ENCODE results near the gene GOLGA6L7. TPM values are rescaled to one million over a fixed set of nuclear protein-coding genes. Genes with fewer than 3 reads are reported as not detected.
A peak's percentile ranks its signal among the peaks of the same experiment; 100 is the strongest.
"Not testable (repeated sequence)": the region's sequence is repeated elsewhere in the genome, so short reads cannot be mapped to it uniquely, and the experiment has no call there.

The GOLGA6L7 gene
- total and polyA plus RNA-seq, 9 donors, result 0.06 to 0.28 (median 0.15) TPM; not detected in 2

GRCh38 chr15:28890291-28890690 lies 41.8 kb upstream of the GOLGA6L7 start:
- Histone ChIP-seq H3K4me1 (ENCODE audit: control insufficient read depth, insufficient read depth, low read length) (peaks cover 15% of the 10 kb centered on the region), H3K27me3 (ENCODE audit: control insufficient read depth, insufficient read depth, low read length) (peaks cover 12% of the 10 kb centered on the region)
- WGBS (ENCODE audit: insufficient coverage), result 63% methylated on average over 2 of the region's 4 CpGs
- not testable (repeated sequence) for H3K4me3 ChIP-seq (ENCODE audit: low read length); H3K36me3 ChIP-seq (ENCODE audit: control insufficient read depth, insufficient read depth, low read length); DNase-seq; H3K27ac ChIP-seq (ENCODE audit: low read length); H3K9me3 ChIP-seq (replicated peaks; ENCODE audit: control insufficient read depth, low read depth, low read length)

DNA sequence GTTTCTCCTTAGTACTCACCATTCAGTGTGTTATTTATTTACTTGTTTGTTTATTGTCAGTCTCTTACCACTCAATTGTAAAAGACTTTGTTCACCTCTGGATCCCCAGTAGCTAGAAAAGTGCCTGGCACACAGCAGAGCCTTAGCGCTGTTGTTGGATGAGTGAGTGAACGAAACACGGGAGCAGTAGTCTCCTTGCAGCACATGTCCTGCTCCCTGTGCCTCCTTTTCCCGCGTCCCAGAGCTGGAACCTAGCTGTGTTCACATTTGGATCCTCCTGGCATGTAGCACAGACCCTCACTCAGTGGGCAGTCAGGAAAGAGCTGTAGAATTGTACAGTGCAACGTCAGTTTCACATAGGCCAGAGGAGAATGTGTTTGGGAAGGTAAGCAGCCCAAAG lies 41.4 kb upstream of the GOLGA6L7 start:
- WGBS (ENCODE audit: insufficient coverage), result 91% methylated on average over 5 of the region's 6 CpGs
- not testable (repeated sequence) for DNase-seq; H3K36me3 ChIP-seq (ENCODE audit: control insufficient read depth, insufficient read depth, low read length); H3K4me3 ChIP-seq (ENCODE audit: low read length); H3K27ac ChIP-seq (ENCODE audit: low read length); H3K9me3 ChIP-seq (replicated peaks; ENCODE audit: control insufficient read depth, low read depth, low read length)
- peaks cover 16% of the 10 kb centered on the region for H3K4me1 ChIP-seq (ENCODE audit: control insufficient read depth, insufficient read depth, low read length)
- peaks cover 16% of the 10 kb centered on the region for H3K27me3 ChIP-seq (ENCODE audit: control insufficient read depth, insufficient read depth, low read length)

GRCh38 chr15:28889346-28889745 lies 40.9 kb upstream of the GOLGA6L7 start:
- Histone ChIP-seq H3K27ac (ENCODE audit: low read length) (no peak overlapping the region), H3K4me1 (ENCODE audit: control insufficient read depth, insufficient read depth, low read length) (peaks cover 16% of the 10 kb centered on the region), H3K27me3 (ENCODE audit: control insufficient read depth, insufficient read depth, low read length) (peaks cover 20% of the 10 kb centered on the region), H3K36me3 (ENCODE audit: control insufficient read depth, insufficient read depth, low read length) (no peaks in the 10 kb centered on the region), H3K4me3 (ENCODE audit: low read length) (no peak overlapping the region), H3K9me3 (replicated peaks; ENCODE audit: control insufficient read depth, low read depth, low read length) (no peaks in the 10 kb centered on the region)
- no peak for DNase-seq
- WGBS (ENCODE audit: insufficient coverage), result 88% methylated on average over 3 of the region's 3 CpGs

DNA sequence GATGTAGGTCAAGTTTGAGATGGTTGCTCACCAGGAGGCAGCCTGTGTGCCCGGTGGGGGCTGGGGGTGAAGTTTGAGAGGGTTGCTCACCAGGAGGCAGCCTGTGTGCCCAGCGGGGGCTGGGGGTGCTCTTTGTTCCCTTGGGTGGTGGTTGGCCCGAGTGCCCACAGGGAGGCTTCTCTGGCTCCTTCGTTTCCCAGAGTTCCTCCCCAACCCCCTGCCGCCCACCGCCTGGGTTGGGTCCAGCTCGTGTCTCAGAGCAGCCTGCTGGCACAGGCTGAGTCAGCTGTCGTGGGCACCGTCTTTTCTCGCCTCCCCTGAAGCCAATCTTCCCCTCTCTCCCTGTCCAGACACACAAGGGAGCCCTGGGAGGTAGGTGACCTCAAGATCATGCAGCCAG lies 40.5 kb upstream of the GOLGA6L7 start:
- peaks cover 16% of the 10 kb centered on the region for H3K4me1 ChIP-seq (ENCODE audit: control insufficient read depth, insufficient read depth, low read length)
- H3K27me3 ChIP-seq (ENCODE audit: control insufficient read depth, insufficient read depth, low read length), result peaks cover 20% of the 10 kb centered on the region
- no peaks in the 10 kb centered on the region for H3K9me3 ChIP-seq (replicated peaks; ENCODE audit: control insufficient read depth, low read depth, low read length)
- no peak for DNase-seq
- H3K36me3 ChIP-seq (ENCODE audit: control insufficient read depth, insufficient read depth, low read length), result no peaks in the 10 kb centered on the region
- H3K4me3 ChIP-seq (ENCODE audit: low read length), result no peak overlapping the region
- 78% methylated on average over 6 of the region's 10 CpGs for WGBS (ENCODE audit: insufficient coverage)
- H3K27ac ChIP-seq (ENCODE audit: low read length), result no peak overlapping the region

GRCh38 chr15:28888302-28888894 lies 40.0 kb upstream of the GOLGA6L7 start:
- Histone ChIP-seq H3K4me1 (ENCODE audit: control insufficient read depth, insufficient read depth, low read length) (peaks cover 16% of the 10 kb centered on the region), H3K36me3 (ENCODE audit: control insufficient read depth, insufficient read depth, low read length) (no peaks in the 10 kb centered on the region), H3K27me3 (ENCODE audit: control insufficient read depth, insufficient read depth, low read length) (peaks cover 20% of the 10 kb centered on the region), H3K4me3 (ENCODE audit: low read length) (no peak overlapping the region), H3K9me3 (replicated peaks; ENCODE audit: control insufficient read depth, low read depth, low read length) (no peaks in the 10 kb centered on the region), H3K27ac (ENCODE audit: low read length) (no peak overlapping the region)
- WGBS (ENCODE audit: insufficient coverage), result 77% methylated on average over 14 of the region's 18 CpGs
- no peak for DNase-seq

- no peak for DNase-seq
- no peak overlapping the region for H3K4me3 ChIP-seq (ENCODE audit: low read length)
- H3K9me3 ChIP-seq (replicated peaks; ENCODE audit: control insufficient read depth, low read depth, low read length), result no peaks in the 10 kb centered on the region
- peaks cover 16% of the 10 kb centered on the region for H3K4me1 ChIP-seq (ENCODE audit: control insufficient read depth, insufficient read depth, low read length)
- WGBS (ENCODE audit: insufficient coverage), result 66% methylated on average over 4 of the region's 17 CpGs
- no peaks in the 10 kb centered on the region for H3K36me3 ChIP-seq (ENCODE audit: control insufficient read depth, insufficient read depth, low read length)
- H3K27me3 ChIP-seq (ENCODE audit: control insufficient read depth, insufficient read depth, low read length), result peaks cover 20% of the 10 kb centered on the region
- H3K27ac ChIP-seq (ENCODE audit: low read length), result no peak overlapping the region
These were observed 39.1 kb upstream of the GOLGA6L7 start for GRCh38 chr15:28887339-28888174.

DNA sequence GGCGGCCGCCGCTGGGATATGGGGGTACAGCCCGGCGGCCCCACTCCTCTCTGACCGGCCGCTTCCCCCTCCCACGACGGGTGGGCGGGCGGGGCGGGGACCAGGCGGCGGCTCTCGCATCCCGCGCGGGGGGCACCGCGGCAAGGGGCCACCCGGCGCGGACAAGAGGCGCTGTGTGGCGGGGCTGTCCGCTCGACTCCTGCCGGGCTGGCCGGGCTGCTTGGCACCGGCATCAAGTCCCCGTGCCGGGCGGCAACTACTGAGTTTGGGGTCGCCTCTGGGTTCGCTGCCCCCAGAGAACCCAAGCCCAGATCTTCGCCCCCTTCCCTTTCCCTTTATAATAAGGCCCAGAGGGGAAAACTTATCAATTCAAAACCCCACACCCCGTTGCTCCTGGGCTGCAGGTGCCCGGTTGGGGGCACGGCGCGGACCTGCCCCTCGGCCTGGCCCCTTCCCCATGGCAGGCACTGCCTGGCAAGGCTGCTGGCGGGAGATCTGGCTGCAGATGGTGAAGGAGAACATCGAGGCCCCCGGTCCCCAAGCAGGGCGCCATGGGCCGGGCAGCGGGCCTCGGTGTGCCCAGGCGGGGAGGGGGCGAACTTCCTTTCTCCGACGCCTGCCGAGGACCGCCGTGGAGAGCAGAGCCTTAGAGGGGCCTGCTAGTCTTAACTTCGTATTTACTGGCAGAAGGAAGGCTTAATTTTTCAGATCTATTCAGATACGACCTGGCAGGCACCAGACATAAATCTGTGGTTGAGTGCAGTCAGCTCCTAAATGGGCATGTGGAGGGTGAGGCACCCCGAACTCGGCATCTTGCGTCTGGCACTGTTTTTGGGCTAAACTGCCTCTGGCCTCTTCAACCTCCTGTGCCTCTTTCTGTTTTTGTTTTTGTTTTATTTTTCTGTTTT lies 38.2 kb upstream of the GOLGA6L7 start:
- Histone ChIP-seq H3K36me3 (ENCODE audit: control insufficient read depth, insufficient read depth, low read length) (no peaks in the 10 kb centered on the region), H3K4me1 (ENCODE audit: control insufficient read depth, insufficient read depth, low read length) (peaks cover 16% of the 10 kb centered on the region), H3K27me3 (ENCODE audit: control insufficient read depth, insufficient read depth, low read length) (peaks cover 20% of the 10 kb centered on the region), H3K9me3 (replicated peaks; ENCODE audit: control insufficient read depth, low read depth, low read length) (no peaks in the 10 kb centered on the region), H3K4me3 (ENCODE audit: low read length) (peak overlapping the region; percentile 25), H3K27ac (ENCODE audit: low read length) (no peak overlapping the region)
- DNase-seq, result no peak
- WGBS (ENCODE audit: insufficient coverage), result 6% methylated on average over 49 of the region's 61 CpGs

DNA sequence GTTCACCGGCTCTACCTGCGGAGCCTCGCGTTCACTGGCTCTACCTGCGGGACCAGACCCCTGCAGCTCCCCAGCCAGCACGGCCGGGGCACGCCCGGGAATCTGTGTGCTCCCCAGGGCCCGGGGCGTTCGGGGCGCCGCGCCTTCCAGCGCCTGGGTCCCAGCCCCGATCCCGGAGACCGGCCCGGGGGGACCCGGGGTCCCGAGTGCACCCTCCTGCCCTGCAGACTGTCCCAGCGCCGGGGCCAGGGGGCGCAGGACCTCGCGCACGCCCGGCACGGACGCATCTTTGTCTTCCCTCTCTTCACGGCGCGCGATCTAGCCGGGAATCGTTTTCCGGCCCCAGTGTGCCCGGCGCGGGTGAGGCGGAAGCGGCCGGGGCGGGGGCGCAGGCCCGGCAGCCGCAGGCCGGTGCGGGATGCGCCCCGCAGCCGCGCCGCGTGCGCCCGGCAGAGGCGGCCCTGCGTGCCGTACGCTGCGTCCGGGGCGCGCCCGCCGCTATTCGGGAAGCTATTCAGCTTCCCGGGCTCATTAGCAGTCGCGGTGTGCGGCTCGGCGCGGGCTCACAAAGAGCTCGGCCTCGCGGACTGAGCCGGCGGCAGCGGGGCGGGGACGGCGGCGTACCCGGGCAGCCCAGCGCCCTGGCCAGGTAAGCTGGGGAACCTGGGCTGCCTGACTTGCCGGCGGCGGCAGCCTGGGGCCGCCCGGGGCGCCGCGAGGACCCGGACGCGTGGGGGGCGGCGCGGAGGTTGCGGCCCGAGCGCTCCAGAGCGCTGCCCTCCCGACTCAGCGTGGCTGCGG lies 37.4 kb upstream of the GOLGA6L7 start, which contains the start of gene APBA2:
TSS of gene APBA2 (plus strand) at position 345 of the 801 bp plus-strand sequence. CDS start 167,911 bp downstream, outside the sequence.
- Histone ChIP-seq H3K27me3 (ENCODE audit: control insufficient read depth, insufficient read depth, low read length) (peaks cover 20% of the 10 kb centered on the region), H3K4me1 (ENCODE audit: control insufficient read depth, insufficient read depth, low read length) (peaks cover 16% of the 10 kb centered on the region), H3K36me3 (ENCODE audit: control insufficient read depth, insufficient read depth, low read length) (no peaks in the 10 kb centered on the region), H3K4me3 (ENCODE audit: low read length) (peak within 1 kb of the TSS; percentile 42), H3K9me3 (replicated peaks; ENCODE audit: control insufficient read depth, low read depth, low read length) (no peaks in the 10 kb centered on the region), H3K27ac (ENCODE audit: low read length) (no peak within 1 kb of the TSS)
- DNase-seq, result peak; percentile 55
- under 1% methylated on average over 109 of the region's 109 CpGs for whole genome bisulfite sequencing (ENCODE audit: insufficient coverage)

DNA sequence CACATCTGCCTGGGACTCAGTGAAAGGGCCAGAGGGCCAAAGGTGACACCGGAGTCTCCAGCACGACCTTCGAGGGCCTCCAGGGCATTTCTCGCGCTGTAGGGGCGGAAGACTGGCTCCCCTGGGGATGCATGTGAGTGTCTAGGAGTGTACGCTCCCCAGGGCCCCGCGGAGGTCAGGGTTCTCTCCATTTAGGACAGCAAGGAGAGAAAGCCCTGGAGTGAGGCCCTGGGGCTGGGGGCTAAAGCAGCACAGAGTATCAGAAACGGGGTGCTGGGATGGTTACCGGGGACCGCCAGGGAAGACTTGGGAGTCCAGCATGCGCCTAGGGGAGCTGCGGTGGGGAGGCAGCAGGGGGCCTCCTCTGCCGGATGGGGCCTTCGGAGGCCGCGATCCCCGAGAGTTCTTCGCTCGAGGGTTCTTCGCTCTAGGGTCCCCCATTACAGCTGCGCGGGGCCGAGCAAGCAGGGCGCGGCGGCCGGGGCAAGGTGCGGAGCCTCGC lies 36.7 kb upstream of the GOLGA6L7 start:
- H3K4me1 ChIP-seq (ENCODE audit: control insufficient read depth, insufficient read depth, low read length), result peaks cover 16% of the 10 kb centered on the region
- no peak overlapping the region for H3K27ac ChIP-seq (ENCODE audit: low read length)
- H3K4me3 ChIP-seq (ENCODE audit: low read length), result peak overlapping the region; percentile 42
- peaks cover 20% of the 10 kb centered on the region for H3K27me3 ChIP-seq (ENCODE audit: control insufficient read depth, insufficient read depth, low read length)
- H3K9me3 ChIP-seq (replicated peaks; ENCODE audit: control insufficient read depth, low read depth, low read length), result no peaks in the 10 kb centered on the region
- WGBS (ENCODE audit: insufficient coverage), result 11% methylated on average over 28 of the region's 31 CpGs
- H3K36me3 ChIP-seq (ENCODE audit: control insufficient read depth, insufficient read depth, low read length), result no peaks in the 10 kb centered on the region
- DNase-seq, result no peak

All from muscle of leg (tissue), 11 donors.